Adipocyte (in vitro differentiated cells): ENCODE measurements around the gene S100A6.
"Not testable (repeated sequence)": the region's sequence is repeated elsewhere in the genome, so short reads cannot be mapped to it uniquely, and the experiment has no call there.

Experiments
- DNase-seq: peaks from one replicate; pipeline ENCODE4 v3.0.0-alpha.2; 2015; ENCODE audit warnings: low read depth
- H3K27me3 ChIP-seq: replicated peaks from 2 replicates; pipeline ENCODE4 v1.7.0; 2013; ENCODE audit warnings: mild to moderate bottlenecking, low read length, moderate library complexity; ENCODE audit not compliant: control insufficient read depth, insufficient read depth
- H3K36me3 ChIP-seq: 2 replicates; pipeline ENCODE4 v1.7.0; 2013; ENCODE audit warnings: low read length, mild to moderate bottlenecking, moderate library complexity; ENCODE audit not compliant: control insufficient read depth, insufficient read depth, severe bottlenecking
- H3K4me1 ChIP-seq: 2 replicates; pipeline ENCODE4 v1.7.0; 2013; ENCODE audit warnings: mild to moderate bottlenecking, low read length, moderate library complexity; ENCODE audit not compliant: control insufficient read depth, insufficient read depth
- H3K4me3 ChIP-seq: 2 replicates; pipeline ENCODE4 v1.7.0; 2013; ENCODE audit warnings: mild to moderate bottlenecking, low read length, moderate library complexity
- H3K9ac ChIP-seq: 2 replicates; pipeline ENCODE4 v1.7.0; 2013; ENCODE audit warnings: mild to moderate bottlenecking, low read length, moderate library complexity
- H3K9me3 ChIP-seq: 2 replicates; pipeline ENCODE4 v1.7.0; 2013; ENCODE audit warnings: mild to moderate bottlenecking, low read length, moderate library complexity; ENCODE audit not compliant: control insufficient read depth

Gene S100A6

DNA sequence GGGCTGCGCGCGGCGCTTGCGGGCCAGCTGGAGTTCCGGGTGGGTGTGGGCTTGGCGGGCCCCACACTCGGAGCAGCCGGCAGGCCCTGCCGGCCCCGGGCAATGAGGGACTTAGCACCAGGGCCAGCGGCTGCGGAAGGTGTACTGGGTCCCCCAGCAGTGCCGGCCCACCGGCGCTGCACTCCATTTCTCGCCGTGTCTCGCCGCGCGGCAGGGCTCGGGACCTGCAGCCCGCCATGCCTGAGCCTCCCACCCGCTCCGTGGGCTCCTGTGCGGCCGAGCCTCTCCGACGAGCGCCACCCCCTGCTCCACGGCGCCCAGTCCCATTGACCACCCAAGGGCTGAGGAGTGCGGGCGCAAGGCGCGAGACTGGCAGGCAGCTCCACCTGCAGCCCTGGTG is 14.0 kb downstream of the S100A6 start:
- not testable (repeated sequence) for DNase-seq, H3K4me3 ChIP-seq, H3K27me3 ChIP-seq, H3K9me3 ChIP-seq, H3K9ac ChIP-seq, H3K36me3 ChIP-seq
- H3K4me1 ChIP-seq, result peaks cover 12% of the 10 kb centered on the region

DNA sequence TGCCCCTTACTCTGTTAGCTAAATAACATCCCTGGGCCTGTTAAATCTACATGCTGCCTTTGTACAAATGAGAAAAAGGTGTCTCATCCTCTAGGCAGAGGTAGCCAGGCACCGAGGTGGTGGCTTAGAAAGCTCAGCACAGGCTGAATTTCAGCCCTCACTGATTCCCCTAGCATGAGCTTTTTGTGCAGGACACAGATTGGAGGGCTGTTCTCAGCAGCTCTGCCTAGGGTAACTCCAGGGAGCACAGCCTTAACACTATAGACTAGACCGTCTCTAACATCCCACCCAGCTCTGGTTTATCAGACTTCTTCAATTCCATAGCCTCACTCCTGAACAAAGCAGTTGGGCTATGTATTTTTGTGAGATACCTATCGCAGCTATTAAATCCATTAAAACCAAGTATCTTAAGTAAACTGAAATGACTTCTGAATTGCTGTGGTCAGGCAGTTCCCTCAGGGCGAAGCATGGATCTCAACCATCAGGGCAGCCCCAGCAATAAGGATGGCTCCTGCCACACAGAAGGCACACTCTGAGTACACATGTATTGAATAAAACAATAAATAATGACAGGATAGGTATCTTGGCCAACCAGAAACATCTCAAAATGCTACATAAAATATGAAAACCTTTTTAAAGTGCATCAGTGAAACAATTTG is 14.8 kb downstream of the S100A6 start:
- Histone ChIP-seq H3K4me1 (peaks cover 5% of the 10 kb centered on the region), H3K9ac (no peak overlapping the region), H3K36me3 (no peaks in the 10 kb centered on the region), H3K4me3 (no peak overlapping the region), H3K27me3 (no peaks in the 10 kb centered on the region), H3K9me3 (no peaks in the 10 kb centered on the region)
- no peak for DNase-seq

DNA sequence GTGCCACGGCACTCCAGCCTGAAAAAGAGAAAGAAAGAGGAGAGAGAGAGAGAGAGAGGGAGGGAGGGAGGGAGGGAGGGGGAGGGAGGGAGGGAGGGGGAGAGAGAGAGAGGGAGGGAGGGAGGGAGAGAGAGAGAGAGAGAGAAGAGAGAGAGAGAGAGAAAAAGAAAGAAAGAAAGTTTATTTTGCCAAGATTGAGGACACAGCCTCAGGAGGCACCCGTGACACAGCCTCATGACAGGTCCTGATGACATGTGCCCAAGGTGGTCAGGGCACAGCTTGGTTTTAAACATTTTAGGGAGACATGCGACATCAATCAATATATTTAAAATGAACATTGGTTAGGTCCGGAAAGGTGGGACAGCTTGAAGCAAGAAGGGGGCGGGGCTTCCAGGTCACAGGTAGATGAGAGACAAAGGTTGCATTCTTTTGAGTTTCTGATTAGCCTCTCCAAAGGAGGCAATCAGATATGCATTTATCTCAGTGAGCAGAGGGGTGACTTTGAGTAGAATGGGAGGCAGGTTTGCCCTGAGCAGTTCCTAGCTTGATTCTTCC is 15.6 kb downstream of the S100A6 start:
- not testable (repeated sequence) for H3K4me1 ChIP-seq, DNase-seq, H3K27me3 ChIP-seq, H3K9me3 ChIP-seq, H3K4me3 ChIP-seq, H3K36me3 ChIP-seq, H3K9ac ChIP-seq

GRCh38 chr1:153519242-153519641 is 16.5 kb downstream of the S100A6 start:
- H3K4me3 ChIP-seq, result no peak overlapping the region
- H3K9me3 ChIP-seq, result no peaks in the 10 kb centered on the region
- DNase-seq, result no peak
- no peaks in the 10 kb centered on the region for H3K27me3 ChIP-seq
- H3K36me3 ChIP-seq, result no peaks in the 10 kb centered on the region
- H3K4me1 ChIP-seq, result no peaks in the 10 kb centered on the region
- no peak overlapping the region for H3K9ac ChIP-seq

DNA sequence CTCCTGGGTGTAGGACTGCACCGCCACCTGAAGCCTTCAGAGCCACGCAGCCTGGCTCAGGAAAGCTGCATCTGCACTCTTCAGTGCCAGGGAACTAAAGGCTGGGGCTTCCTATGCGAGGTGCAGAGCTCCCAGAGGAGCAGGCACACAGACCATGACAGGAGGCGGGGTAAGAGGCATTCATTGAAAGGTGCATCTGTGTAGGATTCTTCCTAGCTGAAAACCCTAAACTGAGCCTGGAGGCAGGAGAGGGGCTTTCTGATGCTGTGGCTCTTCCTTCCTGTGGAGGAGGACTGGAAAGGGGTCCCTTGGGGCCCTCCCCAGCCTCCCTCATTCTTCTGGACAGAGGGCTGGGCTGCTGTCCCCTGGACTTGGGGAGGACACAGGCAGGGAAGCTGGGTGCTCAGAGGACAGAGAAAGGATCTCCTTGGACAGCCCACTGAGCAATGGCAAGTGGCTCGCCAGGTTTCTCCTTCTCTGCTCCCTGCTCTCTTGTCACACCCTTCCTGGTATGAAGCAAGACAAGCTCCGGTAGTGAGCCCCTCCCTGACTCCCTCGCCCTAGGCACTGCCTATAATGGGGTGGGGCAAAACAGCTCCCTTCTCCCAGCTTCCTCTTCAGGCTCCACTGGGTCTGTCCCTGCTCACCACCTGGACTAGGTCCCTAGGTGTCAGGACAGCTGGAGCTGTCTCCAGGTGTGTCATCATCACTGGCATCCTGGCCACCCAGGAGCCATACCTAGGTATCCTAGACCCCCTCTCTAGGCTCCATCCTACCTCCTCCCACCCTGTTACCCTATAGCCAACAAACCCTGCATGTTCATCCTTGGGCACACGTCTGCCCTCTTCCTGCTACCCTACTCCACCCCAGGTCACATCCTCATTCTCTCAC is 20.0 kb downstream of the S100A6 start:
- no peak for DNase-seq
- Histone ChIP-seq H3K27me3 (no peaks in the 10 kb centered on the region), H3K4me3 (no peak overlapping the region), H3K9ac (no peak overlapping the region), H3K9me3 (no peaks in the 10 kb centered on the region), H3K36me3 (no peaks in the 10 kb centered on the region), H3K4me1 (no peaks in the 10 kb centered on the region)

- H3K9me3 ChIP-seq, result no peaks in the 10 kb centered on the region
- H3K9ac ChIP-seq, result no peak overlapping the region
- no peaks in the 10 kb centered on the region for H3K27me3 ChIP-seq
- no peaks in the 10 kb centered on the region for H3K4me1 ChIP-seq
- no peak for DNase-seq
- no peak overlapping the region for H3K4me3 ChIP-seq
- no peaks in the 10 kb centered on the region for H3K36me3 ChIP-seq
Observed at GRCh38 chr1:153513666-153514065, 22.1 kb downstream of the S100A6 start.

DNA sequence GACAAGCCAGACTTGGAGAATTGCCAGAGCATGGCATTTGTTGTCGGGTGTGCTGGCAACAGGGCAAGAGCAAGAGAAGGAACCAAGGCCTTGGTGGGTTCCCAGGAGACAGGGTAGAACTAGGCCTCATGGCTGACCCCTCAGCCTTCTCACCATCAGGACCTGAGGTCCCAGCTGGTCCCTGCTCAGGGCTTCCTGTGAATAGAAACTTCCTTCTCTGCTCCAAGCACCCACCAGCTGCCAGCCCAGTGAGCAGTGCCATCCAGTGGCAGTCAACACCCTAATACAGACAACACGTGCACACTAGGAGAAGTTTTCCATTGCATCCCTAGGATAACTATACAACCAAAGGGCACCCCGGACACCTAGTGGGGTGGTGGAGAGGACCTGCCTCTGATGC is 22.8 kb downstream of the S100A6 start:
- no peak overlapping the region for H3K4me3 ChIP-seq
- no peaks in the 10 kb centered on the region for H3K27me3 ChIP-seq
- no peak for DNase-seq
- peaks cover 4% of the 10 kb centered on the region for H3K4me1 ChIP-seq
- no peaks in the 10 kb centered on the region for H3K36me3 ChIP-seq
- H3K9ac ChIP-seq, result no peak overlapping the region
- H3K9me3 ChIP-seq, result no peaks in the 10 kb centered on the region

DNA sequence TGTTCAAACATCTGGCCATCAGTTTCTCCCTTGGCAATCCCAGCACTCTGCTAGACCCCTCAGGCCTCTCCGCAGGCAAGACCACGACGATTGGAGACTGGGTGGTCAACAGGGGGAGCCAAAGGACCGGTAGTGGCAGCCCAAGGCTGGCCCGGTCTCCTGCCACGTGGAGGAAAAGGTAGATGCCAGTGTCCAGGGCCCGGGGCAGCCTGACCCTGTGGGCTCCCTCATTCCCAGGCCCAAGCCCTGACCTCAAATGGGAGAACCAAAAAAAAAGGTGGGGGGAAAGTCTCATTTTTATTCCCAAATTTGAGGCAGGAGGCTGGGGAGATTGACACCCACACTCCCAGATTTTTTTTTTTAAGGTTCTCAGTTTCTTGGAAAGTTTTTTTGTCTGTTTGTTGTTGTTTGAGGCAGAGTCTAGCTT is 24.8 kb downstream of the S100A6 start:
- H3K27me3 ChIP-seq, result no peaks in the 10 kb centered on the region
- DNase-seq, result peak; percentile 94
- no peak overlapping the region for H3K4me3 ChIP-seq
- H3K4me1 ChIP-seq, result peaks cover 24% of the 10 kb centered on the region
- peak overlapping the region; percentile 41 for H3K9ac ChIP-seq
- H3K9me3 ChIP-seq, result no peaks in the 10 kb centered on the region
- no peaks in the 10 kb centered on the region for H3K36me3 ChIP-seq

DNA sequence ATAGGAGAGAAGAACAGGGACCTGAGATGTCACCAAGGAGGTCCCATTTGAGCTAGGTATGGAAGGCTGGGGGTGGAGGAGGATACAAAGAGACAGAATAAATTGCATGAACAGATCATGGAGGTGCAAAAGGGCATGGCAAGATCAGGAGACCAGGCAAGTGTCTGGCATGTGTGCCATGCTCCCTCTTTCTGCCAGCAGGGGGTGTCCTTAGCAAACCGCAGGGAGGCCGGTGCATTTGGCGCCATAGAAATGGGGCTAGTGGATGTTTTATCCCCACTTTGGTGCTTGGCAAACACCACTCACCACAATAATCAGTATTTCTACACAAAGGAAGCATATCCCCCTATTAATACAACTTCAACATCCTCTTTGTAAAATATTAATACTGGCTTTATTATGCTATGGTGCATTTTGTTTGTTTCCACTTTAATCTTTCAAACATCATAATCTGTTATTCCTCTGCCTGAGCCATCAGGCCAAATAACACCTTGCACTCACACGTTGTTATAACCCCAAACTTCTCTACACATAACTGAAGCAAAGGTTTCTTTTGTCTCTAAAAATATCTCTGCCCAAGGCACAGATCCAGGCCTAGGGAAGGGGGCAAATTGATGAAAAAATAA is 25.9 kb downstream of the S100A6 start:
- H3K9me3 ChIP-seq, result no peaks in the 10 kb centered on the region
- no peak overlapping the region for H3K9ac ChIP-seq
- DNase-seq, result peak; percentile 39
- H3K4me1 ChIP-seq, result peaks cover 33% of the 10 kb centered on the region
- H3K4me3 ChIP-seq, result no peak overlapping the region
- no peaks in the 10 kb centered on the region for H3K27me3 ChIP-seq
- no peaks in the 10 kb centered on the region for H3K36me3 ChIP-seq

GRCh38 chr1:153509036-153509435 is 26.8 kb downstream of the S100A6 start:
- DNase-seq, result no peak
- Histone ChIP-seq H3K36me3 (no peaks in the 10 kb centered on the region), H3K9ac (no peak overlapping the region), H3K4me1 (peaks cover 33% of the 10 kb centered on the region), H3K9me3 (no peaks in the 10 kb centered on the region), H3K27me3 (no peaks in the 10 kb centered on the region), H3K4me3 (no peak overlapping the region)

DNA sequence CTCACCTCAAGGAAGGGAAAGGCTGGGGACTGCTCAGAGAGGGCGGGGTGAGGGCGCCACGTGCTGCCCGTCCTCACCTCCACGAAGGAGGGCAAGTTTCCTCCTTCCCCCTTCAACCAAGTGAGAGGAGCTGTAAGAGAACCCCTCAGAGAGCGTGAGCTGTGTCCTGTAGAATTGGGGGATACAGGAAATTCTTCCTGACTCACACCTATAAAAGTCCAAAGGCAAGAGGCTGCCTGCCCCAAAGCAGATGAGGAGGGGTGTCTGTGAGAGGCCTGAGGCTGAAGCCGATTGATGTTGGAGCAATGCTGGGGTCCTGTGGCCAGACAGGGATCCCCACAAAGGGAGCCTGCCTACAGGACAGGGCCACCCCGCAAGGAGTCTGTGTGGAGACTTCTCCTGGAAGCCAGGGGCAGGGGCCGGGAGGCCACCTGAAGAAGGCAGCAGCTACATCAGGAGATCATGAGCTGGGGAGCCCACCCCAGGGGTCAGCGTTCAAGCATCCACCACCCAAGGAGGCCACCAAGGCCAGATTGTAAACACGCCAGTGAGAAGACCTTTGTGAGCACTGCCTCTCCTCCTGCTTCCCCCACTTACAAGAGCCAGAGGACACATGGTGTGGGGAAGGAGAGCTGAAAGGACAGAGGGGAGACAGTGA is 27.7 kb downstream of the S100A6 start:
- H3K36me3 ChIP-seq, result no peaks in the 10 kb centered on the region
- no peak for DNase-seq
- H3K4me1 ChIP-seq, result peaks cover 33% of the 10 kb centered on the region
- peak overlapping the region; percentile 79 for H3K9ac ChIP-seq
- H3K4me3 ChIP-seq, result no peak overlapping the region
- no peaks in the 10 kb centered on the region for H3K27me3 ChIP-seq
- H3K9me3 ChIP-seq, result no peaks in the 10 kb centered on the region
